ENCODE data around the gene PHF12.

DNA sequence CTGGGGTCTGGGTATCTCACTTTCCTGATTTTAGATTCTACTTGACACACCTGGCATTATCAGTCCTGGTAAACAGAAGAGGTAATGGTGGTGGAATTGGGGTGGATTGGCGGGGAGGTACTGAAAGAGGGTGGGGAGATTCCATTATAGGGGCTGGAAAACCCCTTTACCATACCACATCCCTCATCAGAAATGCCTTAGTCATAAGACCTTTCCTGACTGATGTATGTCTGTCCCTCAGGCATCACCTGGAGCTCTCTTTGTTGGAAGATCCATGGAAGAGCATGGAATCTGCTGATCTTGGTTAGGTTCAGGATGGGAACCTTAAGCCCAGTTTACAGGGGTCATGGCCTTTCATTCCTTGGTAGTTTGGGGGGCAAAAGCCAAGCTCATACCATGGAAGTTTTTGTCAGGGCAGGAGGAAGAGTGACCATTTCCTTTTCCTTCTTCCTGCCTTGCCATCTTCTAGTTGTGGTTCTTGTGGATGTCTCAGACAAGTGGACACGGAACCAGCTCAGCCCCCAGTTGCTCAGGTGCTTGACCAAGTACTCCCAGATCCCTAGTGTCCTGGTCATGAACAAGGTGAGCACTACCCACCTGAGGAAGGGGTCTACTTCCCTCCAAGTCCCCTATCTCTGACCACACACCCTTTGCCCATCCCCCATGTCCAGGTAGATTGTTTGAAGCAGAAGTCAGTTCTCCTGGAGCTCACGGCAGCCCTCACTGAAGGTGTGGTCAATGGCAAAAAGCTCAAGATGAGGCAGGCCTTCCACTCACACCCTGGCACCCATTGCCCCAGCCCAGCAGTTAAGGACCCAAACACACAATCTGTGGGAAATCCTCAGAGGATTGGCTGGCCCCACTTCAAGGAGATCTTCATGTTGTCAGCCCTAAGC lies 93.2 kb downstream of the PHF12 start:
- TF ChIP-seq POLR2AphosphoS5 (IDR thresholded peaks at IDR 0.05), result no peak
- TF ChIP-seq, protein P1, sequence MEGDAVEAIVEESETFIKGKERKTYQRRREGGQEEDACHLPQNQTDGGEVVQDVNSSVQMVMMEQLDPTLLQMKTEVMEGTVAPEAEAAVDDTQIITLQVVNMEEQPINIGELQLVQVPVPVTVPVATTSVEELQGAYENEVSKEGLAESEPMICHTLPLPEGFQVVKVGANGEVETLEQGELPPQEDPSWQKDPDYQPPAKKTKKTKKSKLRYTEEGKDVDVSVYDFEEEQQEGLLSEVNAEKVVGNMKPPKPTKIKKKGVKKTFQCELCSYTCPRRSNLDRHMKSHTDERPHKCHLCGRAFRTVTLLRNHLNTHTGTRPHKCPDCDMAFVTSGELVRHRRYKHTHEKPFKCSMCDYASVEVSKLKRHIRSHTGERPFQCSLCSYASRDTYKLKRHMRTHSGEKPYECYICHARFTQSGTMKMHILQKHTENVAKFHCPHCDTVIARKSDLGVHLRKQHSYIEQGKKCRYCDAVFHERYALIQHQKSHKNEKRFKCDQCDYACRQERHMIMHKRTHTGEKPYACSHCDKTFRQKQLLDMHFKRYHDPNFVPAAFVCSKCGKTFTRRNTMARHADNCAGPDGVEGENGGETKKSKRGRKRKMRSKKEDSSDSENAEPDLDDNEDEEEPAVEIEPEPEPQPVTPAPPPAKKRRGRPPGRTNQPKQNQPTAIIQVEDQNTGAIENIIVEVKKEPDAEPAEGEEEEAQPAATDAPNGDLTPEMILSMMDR (IDR thresholded peaks at IDR 0.05), result no peak
